Activated CD4-positive, CD25-positive, alpha-beta regulatory T cell treated with anti-CD3 and anti-CD28 coated beads, Interleukin-2, amount 50 U/mL, for 72 hours (primary cell): ENCODE results near the gene P3H3.

Experiments
- DNase-seq: peaks from one replicate; pipeline ENCODE4 v3.0.0; 2021

Gene P3H3

DNA sequence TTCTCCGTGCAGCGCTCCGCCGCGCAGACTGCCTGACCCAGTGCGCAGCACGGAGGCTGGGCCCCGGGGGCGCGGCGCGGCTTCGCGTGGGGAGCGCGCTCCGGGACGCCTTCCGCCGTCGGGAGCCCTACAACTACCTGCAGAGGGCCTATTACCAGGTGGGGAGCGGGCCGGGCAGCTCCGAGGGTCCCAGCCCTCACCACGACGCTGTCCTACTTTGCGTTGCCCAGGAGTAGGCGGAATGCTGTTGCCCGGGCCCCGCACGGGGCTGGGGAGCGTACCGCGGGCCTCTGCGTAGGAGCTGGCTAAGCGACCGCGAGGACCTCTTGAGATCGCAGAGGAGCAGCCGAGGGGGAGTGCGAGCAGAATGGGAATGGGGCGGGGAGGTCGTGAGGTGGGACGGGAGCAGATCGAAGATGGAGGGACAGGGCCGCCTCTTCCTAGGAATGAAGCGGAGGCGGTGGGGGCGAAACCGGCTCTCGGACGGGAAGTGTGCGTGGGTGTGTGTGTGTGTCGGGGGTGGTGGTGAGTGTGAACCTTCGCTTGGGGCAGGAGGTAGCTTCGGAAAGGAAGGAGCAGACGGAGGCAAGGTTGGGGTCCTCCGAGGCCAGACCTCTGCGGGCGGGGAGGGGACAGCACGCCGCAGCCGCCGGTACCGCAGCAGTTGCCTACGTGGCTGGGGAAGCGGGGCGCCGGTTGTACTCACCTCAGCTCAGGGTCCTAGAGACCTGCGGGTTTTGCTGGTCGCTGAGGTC is 751 bp downstream of the P3H3 start:
- DNase-seq: peak; percentile 51

DNA sequence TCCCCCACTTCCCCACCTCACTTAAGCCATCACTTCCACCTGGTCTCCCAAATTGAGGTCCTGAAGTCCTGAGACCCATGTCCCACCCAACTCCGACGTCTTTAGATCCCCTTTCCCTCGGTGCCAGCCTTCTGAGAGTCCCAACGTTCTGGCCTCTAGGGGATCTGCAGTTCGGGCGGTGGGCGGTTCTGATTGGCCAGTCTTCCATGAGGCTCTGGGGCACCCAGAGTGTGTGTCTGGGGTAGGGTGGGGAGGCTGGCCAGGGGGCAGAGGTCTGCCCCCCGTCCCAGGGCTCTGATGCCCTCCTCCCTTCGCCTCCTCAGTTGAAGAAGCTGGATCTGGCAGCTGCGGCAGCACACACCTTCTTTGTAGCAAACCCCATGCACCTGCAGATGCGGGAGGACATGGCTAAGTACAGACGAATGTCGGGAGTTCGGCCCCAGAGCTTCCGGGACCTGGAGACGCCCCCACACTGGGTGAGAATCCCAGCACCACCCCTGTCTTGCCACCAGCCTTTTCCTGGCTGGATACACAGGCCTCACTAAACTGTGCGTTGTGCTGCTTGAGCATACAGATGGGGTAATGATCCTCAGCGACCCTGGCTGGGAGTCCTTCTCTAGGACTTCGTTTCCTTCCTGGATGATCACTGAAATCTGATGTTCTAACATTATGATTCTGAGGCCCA is 1.5 kb downstream of the P3H3 start:
- no peak for DNase-seq

DNA sequence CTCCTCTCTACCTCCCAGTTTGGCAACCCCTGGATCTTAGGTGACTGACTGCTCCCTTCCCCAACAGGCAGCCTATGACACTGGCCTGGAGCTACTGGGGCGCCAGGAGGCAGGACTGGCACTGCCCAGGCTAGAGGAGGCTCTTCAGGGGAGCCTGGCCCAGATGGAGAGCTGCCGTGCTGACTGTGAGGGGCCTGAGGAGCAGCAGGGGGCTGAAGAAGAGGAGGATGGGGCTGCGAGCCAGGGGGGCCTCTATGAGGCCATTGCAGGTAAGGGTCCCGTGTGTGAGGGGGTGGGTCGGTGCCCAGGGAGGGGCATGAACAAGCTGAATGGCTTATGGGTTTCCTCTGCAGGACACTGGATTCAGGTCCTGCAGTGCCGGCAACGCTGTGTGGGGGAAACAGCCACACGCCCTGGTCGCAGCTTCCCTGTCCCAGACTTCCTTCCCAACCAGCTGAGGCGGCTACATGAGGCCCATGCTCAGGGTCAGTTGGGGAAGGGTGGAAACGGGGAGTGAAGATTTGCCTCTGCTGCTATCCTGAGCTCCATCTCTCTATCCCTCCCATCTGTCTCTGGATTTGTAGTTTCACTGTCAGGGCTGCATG is 2.2 kb downstream of the P3H3 start:
- no peak for DNase-seq

DNA sequence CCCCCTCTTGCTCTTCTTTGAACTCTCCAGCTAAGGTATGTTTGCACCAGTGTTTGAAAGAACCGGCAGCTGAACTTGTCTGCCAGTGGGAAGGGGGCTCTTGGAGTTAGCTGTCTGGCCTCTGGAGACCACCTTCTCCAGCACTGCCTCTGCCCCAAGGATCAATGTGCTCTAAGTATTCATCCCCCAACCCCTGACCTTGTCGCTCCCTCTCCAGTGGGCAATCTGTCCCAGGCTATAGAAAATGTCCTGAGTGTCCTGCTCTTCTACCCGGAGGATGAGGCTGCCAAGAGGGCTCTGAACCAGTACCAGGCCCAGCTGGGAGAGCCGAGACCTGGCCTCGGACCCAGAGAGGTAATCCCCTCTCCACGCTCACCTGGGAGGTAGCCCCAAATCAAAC is 2.8 kb downstream of the P3H3 start:
- DNase-seq: no peak

DNA sequence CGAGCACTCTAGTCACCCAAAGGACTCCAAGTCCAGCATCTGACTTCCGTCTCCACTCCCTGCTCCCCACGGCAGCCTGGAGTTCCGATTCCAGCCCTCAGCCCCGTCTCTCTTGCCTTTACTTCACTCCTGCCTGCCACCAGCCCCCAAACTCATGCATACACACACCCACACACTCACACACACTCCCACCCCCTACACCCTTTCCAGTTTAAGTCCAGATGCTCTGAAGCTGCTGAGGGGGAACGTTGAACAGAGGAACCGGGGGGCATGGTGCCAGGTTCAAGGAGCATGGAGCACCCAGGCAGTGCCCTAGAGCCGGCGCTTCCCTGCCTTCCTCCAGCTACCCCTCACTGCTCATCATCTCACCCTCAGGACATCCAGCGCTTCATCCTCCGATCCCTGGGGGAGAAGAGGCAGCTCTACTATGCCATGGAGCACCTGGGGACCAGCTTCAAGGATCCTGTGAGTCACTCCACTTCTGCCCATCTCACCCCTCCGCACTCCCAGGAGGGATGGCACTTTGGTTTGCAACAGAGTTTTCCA is 3.3 kb downstream of the P3H3 start:
- DNase-seq: no peak

DNA sequence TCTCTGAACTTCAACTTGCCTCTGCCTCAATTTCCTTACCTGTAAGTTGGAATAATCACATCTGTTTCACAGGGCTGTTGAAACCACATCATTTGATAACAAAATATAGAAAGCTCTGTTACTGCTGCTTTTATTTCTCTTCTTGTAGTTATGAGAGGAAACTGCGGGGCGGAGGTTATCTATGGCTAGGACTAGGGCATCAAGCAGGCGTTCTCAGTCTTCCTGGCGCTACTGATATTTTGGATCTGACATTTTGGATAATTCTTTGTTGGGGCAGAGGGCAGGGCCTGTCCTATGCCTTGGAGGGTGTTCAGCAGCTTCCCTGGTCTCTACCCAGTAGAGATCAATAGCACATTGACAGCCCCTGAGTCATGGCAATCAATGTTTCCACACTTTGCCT is 3.9 kb downstream of the P3H3 start:
- DNase-seq: no peak

DNA sequence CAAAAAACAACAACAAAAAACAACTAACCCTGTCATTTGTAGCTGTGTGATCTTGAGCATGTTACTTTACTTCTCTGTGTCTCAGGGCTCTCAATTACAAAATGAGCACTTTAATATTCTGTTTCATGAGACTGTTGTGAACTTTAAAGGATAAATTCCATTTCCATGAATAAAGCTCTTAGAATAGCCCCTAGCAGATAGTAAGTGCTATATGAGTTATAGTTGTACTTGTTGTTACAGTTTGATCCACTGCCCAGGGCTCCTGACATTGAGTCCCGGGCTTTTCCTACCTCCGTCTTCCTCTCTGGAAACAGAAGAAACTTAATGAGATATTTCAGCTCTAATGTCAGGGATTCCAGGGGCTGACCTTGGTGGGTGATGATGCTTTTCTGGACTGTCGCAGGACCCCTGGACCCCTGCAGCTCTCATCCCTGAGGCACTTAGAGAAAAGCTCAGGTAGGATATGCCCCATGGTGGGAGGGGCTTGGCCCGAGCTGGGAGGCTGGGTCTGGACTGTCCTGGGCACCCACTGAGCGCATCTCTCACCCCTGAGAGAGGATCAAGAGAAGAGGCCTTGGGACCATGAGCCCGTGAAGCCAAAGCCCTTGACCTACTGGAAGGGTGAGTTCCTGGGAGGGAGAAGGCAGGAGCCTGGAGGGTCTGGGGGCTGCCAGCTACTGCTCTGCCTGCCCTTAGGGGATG is 5.1 kb downstream of the P3H3 start:
- no peak for DNase-seq

DNA sequence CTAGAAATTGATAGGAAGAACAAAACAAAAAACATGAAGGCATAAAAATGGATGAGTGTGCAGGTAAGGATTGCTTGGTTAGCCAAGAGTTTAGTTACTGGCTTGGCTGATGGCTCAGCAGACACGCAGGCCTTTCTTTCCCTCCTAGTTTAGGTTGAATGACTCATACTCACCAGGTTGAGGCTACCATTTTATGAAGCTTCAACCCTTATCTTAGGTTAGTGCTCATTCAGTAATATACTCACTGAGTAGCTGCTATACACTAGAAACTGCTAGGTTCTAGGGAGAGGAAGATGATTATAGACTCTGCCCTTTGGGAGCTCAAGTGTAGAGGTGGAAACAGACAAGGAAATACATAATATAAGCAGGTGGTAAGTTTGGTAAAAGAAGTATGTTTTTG is 6.0 kb downstream of the P3H3 start:
- DNase-seq: no peak

DNA sequence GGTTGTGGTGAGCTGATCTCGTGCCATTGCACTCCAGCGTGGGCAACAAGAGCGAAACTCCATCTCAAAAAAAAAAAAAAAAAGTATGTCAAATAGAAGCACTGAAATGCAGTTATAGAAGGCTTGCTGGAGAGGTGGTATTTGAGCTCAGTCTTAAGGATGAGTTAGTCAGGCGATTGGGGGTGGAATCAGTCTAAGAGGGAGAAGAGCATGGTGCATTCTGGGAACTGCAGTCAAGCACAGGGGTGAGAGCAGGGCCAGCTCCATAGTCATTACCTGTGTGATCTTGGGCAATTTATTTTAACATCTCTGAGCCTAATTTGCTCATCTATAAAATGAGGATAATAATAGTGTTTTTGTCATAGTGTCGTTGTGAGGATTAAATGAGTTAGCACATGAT is 6.7 kb downstream of the P3H3 start:
- no peak for DNase-seq

DNA sequence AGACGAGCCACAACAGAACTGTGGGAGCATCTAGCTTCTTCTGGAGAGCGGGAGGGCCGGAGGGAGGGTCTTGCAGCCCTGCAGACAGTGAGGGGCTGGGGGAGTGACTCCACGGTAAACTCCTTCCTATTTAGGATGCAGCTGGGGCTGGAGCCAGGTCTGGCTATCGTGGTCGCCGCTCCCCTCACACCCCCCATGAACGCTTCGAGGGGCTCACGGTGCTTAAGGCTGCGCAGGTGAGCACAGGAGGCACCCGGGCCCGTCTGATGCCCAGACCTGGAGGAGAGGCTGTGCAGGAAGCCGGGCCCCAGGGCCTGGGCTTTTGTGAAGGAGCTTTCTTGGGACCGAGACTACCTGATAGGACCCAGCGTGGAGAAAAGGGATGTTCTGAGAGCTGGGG is 8.6 kb downstream of the P3H3 start:
- DNase-seq: no peak

DNA sequence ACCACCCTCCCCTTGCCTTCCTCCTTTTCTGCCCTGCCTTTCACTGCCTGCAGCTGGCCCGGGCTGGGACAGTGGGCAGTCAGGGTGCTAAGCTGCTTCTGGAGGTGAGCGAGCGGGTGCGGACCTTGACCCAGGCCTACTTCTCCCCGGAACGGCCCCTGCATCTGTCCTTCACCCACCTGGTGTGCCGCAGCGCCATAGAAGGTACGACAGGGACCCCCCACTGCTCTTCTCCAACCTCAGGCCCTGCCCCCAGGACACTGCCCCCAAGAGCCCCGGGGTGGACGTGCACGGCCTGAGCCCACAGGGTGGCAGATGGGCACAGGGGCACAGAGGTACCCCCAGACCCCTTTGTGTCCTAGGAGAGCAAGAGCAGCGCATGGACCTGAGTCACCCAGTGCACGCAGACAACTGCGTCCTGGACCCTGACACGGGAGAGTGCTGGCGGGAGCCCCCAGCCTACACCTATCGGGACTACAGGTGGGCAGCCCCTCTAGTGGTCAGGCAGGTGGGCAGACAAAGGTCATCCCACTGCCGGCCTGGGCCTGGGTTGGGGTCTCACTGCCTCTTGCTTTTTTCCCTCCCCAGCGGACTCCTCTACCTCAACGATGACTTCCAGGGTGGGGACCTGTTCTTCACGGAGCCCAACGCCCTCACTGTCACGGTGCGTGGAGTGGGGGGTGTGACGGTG is 9.3 kb downstream of the P3H3 start:
- DNase-seq: no peak

DNA sequence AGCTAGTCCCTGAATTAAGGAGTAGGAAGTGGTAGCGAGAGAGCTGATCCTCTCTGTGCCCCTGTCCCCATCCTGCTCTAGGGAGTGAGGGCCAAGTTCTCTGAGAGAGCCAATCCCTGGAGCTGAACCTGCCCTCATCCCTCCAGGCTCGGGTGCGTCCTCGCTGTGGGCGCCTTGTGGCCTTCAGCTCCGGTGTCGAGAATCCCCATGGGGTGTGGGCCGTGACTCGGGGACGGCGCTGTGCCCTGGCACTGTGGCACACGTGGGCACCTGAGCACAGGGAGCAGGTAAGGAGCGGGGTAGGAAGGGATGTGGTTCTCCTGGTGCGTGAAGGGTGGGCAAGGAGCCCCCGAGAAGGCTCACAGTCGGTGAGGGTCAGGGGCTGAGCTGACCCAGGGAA is 10.6 kb downstream of the P3H3 start:
- DNase-seq: no peak

DNA sequence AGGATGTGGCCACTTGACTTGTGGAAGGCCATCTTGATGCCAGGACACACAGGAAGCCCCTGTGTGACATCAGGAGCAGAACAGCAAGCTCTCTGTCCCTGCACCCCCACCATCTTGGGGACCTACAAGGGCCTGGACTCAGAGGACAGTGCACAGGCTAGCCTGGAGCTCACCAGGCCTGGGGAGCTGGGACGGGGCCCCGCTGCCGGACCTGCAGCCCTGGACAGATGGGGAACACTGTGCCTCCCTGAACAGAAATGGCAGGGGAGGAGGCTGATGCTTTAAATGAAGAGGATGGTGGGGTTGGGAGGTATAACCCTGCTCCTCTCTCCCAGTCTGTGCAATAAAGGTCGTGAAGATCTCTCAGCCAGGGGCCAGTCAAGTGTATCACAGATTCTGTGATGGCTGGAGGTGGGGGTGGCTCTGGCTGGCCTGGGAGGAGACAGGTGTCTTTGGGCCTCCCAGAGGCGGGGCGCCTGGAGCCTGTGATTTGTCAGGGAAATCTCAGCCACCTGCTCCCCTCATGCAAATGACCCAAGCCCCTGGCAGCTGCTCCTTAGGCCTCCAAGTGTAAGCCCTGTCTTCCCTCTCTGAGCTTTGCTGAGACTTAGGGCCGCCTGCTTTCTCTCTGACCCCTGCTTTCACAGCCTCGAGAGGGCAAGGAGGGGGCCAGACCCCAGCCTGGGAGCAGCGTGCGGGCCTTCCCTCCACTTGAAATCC is 11.4 kb downstream of the P3H3 start:
- no peak for DNase-seq

DNA sequence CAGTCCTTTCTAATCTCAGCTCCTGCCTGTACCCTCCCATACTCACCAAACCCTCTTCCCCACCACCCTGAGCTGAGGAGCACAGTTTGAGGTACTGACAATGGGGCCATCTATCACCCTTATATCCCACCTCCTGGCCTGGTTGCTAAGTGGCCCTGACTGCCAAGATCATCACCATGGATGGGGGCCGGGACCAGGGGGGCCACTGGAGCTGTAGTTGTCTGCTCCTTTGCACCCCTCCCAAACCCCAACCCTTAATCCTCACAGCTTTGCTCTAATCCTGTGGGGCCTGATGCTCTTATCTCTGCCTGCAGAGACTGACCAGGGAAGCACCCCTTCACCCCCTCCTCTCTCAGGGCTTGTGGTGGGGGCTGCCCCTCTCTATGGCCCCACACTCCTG is 12.1 kb downstream of the P3H3 start:
- DNase-seq: no peak

DNA sequence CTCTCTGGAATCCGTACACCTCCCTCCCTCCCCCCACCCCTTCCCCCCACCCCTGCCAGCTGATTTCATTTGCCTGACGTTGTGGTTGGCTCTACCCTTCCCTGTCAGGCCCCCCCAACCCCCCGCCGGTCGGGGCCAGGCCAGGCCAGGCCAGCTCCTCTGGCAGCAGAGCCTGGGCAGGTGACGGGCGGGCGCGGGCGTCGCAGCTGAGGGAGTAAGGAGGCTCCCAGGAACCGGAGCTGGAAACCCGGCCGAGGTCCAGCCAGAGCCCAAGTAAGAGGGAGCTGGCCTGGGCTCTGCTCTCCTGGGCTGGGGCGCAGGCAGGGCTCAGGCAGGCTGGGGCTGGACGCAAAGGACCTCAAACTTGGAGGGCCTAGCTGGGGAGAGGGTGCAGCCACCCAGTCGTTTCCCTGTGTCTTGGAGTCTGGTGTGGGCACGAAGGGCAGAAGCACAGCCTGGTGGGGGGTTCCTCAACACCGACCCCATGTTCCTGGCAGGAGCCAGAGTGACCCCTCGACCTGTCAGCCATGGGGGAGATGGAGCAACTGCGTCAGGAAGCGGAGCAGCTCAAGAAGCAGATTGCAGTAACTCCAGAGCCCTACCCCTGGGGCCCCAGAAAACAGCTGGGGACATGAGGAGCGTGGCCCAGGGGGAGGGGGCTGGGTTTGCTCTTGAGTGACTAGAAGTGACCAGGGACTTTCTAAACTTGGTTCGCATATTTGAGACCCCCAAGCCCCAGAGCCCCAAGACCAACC is 12.7 kb downstream of the P3H3 start, which contains the start of gene GNB3:
Gene GNB3, plus strand, starts transcription at position 165 of the 755 bp plus-strand sequence. Its CDS starts 363 bp downstream, at position 528.
- no peak for DNase-seq

DNA sequence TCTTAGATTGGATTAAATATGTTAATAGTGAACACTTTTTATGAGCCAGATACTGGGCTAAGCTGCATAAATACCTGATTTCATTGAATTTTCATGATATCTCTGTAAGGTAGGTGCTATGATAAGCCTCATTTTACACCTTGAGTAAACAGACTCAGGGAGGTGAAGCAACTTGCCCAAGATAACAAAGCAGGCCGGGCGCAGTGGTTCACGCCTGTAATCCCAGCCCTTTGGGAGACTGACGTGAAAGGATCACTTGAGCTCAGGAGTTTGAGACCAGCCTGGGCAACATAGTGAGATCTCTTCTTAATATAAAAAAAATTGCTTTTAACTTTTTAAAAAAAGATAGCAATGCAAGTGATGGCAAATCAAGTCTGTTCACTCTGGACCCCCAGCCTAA is 13.9 kb downstream of the P3H3 start:
- no peak for DNase-seq

DNA sequence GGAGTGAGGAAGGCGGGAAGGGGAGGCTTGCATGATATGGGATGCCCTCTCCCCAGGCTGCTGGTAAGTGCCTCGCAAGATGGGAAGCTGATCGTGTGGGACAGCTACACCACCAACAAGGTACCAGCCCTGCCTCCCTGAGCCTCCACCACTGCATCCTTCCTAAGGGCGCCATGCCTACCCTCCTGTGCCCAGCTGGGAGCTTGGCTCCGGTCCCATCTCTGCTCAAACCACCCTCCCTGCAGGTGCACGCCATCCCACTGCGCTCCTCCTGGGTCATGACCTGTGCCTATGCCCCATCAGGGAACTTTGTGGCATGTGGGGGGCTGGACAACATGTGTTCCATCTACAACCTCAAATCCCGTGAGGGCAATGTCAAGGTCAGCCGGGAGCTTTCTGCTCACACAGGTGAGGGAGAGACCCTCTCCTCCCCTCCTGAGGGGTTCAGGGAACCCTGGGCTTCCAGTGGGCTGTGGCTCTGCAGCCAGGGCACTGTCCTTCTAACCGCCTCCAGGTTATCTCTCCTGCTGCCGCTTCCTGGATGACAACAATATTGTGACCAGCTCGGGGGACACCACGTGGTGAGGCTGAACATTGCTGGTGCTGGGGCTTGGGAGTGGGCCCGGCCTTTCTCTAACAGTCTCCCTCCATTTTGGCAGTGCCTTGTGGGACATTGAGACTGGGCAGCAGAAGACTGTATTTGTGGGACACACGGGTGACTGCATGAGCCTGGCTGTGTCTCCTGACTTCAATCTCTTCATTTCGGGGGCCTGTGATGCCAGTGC is 15.1 kb downstream of the P3H3 start:
- no peak for DNase-seq

DNA sequence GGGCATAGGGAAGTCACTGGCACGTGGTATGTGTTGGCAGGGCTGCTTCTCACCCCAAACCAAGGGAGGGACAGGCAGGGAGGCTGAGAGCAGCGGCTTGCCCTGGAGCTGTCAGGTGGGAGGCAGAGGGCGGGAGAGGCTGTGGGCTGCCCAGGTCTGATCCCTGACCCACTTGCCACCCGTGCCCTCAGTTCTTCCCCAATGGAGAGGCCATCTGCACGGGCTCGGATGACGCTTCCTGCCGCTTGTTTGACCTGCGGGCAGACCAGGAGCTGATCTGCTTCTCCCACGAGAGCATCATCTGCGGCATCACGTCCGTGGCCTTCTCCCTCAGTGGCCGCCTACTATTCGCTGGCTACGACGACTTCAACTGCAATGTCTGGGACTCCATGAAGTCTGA is 17.2 kb downstream of the P3H3 start:
- DNase-seq: no peak

DNA sequence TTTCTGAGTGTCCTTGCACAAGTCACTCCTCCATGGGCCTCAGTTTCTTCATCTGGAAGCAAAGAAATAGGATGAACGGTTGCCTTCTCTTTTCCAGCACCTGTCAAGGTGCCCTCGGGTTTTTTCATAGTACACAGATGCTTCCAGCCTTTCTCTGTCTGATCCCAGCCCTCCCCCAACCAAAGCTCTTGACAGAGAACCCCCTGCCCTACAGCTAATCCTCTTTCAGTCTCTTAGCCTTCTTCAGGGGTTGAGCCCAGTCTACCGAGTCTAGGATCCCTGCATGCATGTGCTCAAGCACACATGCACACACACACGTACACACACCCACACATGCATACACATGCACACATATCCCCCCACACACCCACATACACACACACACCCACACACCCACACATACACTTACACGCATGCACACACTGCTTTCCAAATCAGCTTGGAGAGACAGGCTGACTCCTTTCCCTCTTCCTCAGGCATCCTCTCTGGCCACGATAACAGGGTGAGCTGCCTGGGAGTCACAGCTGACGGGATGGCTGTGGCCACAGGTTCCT is 18.2 kb downstream of the P3H3 start:
- no peak for DNase-seq

DNA sequence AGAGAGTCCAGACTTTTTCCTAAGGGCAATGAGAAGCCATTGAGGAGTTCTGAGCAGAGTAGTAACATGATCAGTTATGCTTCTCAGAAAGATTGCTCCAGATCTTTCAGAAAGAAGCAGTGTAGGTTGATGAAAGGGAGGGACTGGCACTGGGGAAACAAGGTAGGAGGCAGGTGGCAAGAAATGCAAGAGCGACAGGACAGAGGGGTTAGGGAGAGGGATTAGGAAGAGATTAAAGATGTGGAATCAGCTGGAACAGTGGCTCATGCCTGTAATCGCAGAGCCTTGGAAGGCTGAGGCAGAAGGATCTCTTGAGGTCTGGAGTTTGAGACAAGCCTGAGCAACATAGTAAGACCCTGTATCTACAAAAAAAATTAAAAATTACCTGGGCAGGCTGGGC is 19.5 kb downstream of the P3H3 start:
- no peak for DNase-seq
